ENCODE results near the gene SIGLEC6.
A peak's percentile ranks its signal among the peaks of the same experiment; 100 is the strongest.
"Not testable (repeated sequence)": the region's sequence is repeated elsewhere in the genome, so short reads cannot be mapped to it uniquely, and the experiment has no call there.

Gene SIGLEC6

GRCh38 chr19:51508059-51508733, 23.3 kb downstream of the SIGLEC6 start:
- DNase-seq: no peak

GRCh38 chr19:51507640-51508058, 23.8 kb downstream of the SIGLEC6 start:
- DNase-seq: no peak

GRCh38 chr19:51507192-51507591, 24.3 kb downstream of the SIGLEC6 start:
- no peak for DNase-seq

- DNase-seq: no peak
These were observed 25.6 kb downstream of the SIGLEC6 start for GRCh38 chr19:51505904-51506303.

- DNase-seq: no peak
These were observed 27.6 kb downstream of the SIGLEC6 start for GRCh38 chr19:51503896-51504295.

- DNase-seq: no peak
These were observed 28.1 kb downstream of the SIGLEC6 start for GRCh38 chr19:51503286-51503817.

- no peak for DNase-seq
These were observed 29.7 kb downstream of the SIGLEC6 start, which contains the start of gene SIGLEC12 for GRCh38 chr19:51501594-51502263. SIGLEC12 (minus strand) TSS chr19:51501800; CDS start chr19:51501733, 67 bp downstream.

GRCh38 chr19:51500931-51501330, 30.5 kb downstream of the SIGLEC6 start:
- not testable (repeated sequence) for DNase-seq

GRCh38 chr19:51497666-51498065, 33.8 kb downstream of the SIGLEC6 start:
- DNase-seq: no peak

GRCh38 chr19:51493776-51494175, 37.7 kb downstream of the SIGLEC6 start:
- DNase-seq: no peak

- DNase-seq: no peak
These were observed 39.9 kb downstream of the SIGLEC6 start for GRCh38 chr19:51491586-51491985.

GRCh38 chr19:51490676-51491075, 40.8 kb downstream of the SIGLEC6 start:
- DNase-seq: no peak

GRCh38 chr19:51489113-51489512, 42.4 kb downstream of the SIGLEC6 start:
- no peak for DNase-seq

GRCh38 chr19:51488491-51488890, 43.0 kb downstream of the SIGLEC6 start:
- DNase-seq: no peak

GRCh38 chr19:51485960-51486660, 45.4 kb downstream of the SIGLEC6 start:
- no peak for DNase-seq

- DNase-seq: no peak
These were observed 50.9 kb downstream of the SIGLEC6 start for GRCh38 chr19:51480590-51480989.

- DNase-seq: no peak
These were observed 51.7 kb downstream of the SIGLEC6 start for GRCh38 chr19:51479531-51480331.

GRCh38 chr19:51478381-51479234, 52.9 kb downstream of the SIGLEC6 start, which contains the start of gene CEACAM18:
CEACAM18 (plus strand) TSS chr19:51478539.
- no peak for DNase-seq

GRCh38 chr19:51477344-51477743, 54.1 kb downstream of the SIGLEC6 start:
- no peak for DNase-seq

- DNase-seq: no peak
These were observed 55.3 kb downstream of the SIGLEC6 start for GRCh38 chr19:51476164-51476563.

- peak; percentile 50 to 67 for DNase-seq
These were observed 58.3 kb downstream of the SIGLEC6 start for GRCh38 chr19:51473009-51473707.
